Measurements from ENCODE around the gene RBCK1.
"Not testable (repeated sequence)": the region's sequence is repeated elsewhere in the genome, so short reads cannot be mapped to it uniquely, and the experiment has no call there.

Gene RBCK1

DNA sequence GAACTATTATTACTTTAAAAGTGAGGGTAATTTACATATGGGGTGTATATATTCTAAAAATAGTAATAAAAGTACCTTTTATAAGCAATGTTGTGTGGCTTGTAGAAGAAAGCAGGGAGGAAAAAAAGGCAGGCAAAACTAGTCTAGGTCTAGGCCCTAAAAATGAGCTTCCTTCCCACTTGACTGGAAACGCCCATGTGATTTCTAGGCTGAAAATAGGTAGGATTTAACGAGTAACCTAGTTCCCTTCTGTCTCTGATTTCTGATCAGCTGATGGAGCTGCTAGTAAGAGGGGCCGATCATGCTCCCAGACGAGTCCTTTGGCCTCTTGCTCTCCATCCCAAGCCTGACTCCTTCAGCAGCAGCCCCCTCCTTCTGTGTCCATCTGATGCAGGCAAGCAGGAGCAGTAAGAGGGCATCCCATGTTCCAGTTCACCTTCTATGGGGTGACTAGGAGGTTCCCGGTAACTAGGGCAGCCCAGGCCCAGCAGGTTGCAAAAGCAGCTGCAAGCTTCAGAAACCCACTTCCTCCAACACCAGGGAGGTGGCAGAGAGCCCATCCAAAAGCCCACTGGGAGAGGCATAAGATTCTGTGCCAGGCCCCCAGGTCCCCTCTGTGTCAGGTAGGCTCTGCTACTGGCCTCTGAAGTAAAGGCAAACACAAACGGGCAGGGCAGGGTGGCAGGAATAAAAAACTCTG is 29.8 kb downstream of the RBCK1 start:
- DNase-seq: no peak
- ATAC-seq: no peak

GRCh38 chr20:438571-439469 is 30.7 kb downstream of the RBCK1 start:
- ATAC-seq: peak; percentile 66

DNA sequence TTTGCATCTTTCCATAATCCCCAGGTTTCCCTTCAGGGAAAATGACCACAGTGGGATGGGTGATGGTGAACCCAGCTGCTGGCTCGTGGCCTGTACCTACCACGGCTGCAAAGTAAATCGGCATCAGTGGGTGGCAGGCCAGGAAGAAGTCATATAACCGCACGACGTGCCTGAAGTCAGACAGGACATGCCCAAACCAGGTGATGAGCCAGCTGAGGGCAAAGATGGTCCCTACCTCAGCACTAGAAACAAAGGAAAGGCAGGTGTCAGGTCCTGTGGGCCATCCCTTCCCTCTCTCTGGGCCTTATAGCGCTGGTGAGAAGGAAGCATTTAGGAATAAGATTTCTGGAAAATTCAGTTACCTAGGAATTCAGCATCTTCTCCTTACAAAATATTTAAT is 32.0 kb downstream of the RBCK1 start:
- ATAC-seq: no peak
- DNase-seq: no peak

More at GRCh38 chr20:438571-439469, 30.7 kb downstream of the RBCK1 start:
- peak; percentile 67 for DNase-seq

DNA sequence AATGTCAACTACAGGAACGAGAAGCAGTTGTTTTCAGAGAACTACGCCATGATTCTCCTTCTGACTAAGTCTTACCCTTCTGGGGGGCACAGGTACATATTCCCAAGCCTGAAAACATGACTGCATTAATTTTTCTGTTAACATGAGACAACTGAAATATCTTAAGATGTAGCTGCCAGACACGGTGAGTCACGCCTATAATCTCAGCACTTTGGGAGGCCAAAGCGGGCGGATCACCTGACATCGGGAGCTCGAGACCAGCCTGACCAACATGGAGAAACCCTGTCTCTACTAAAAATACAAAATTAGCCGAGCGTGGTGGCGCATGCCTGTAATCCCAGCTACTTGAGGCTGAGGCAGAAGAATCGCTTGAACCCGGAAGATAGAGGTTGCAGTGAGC is 32.5 kb downstream of the RBCK1 start:
- DNase-seq (no peak), ATAC-seq (no peak)

GRCh38 chr20:443223-443775 is 35.2 kb downstream of the RBCK1 start:
- ATAC-seq (no peak), DNase-seq (no peak)

- DNase-seq: no peak
- no peak for ATAC-seq
These were observed 36.0 kb downstream of the RBCK1 start for GRCh38 chr20:444117-444516.

GRCh38 chr20:444862-445426 is 36.8 kb downstream of the RBCK1 start:
- no peak for DNase-seq
- no peak for ATAC-seq

DNA sequence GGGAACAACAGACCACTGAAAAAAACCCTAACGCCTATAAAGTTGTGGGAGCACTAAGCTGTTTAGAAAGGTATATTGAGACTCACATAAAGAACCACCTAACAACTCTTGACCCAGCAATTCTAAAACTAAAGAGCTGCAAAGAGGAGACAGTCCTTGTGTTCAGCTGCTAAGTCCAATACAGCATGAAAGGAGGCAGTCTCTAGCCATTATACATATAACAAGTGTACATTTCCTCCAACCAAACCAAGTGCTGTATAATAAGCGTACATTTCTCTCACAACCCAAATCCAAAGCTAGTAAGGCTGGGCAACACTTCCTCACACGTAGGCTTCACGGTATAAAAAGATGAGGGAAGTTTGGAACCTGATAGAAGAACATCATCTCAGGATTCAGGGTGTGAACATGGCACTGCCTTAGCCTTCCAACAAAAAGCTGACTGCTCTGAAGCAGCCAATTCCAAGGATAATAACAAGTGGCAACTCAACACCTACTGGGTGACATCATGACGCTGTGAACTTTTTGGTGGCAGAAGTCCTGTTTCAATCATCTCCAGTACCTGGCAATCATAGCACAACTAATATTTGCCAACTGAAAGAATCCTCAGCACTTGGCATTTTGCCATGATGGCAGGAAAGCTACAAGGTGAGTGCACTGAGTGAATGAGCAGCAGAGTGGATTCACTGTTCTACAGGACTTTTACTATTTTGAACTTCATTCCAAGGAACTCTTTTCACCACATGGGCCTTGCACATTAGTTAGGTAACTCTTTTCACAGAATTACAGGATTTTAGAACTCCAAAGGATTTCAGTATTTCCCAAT is 37.6 kb downstream of the RBCK1 start:
- ATAC-seq (no peak), DNase-seq (no peak)

DNA sequence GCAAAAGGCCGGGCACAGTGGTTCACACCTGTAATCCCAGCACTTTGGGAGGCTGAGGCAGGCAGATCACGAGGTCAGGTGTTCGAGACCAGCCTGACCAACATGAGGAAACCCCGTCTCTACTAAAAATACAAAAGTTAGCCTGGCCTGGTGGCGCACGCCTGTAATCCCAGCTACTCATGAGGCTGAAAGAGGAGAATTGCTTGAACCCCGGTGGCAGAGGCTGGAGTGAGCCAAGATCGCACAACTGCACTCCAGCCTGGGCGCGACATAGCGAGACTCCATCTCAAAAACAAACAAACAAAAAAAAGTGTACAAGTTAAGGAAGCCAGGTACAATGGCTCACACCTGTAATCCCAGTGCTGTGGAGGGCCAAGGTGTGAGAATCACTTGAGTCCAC is 43.9 kb downstream of the RBCK1 start:
- DNase-seq, ATAC-seq: not testable (repeated sequence)

GRCh38 chr20:454951-455350 is 46.9 kb downstream of the RBCK1 start:
- DNase-seq (no peak), ATAC-seq (no peak)

GRCh38 chr20:458776-459175 is 50.7 kb downstream of the RBCK1 start:
- no peak for DNase-seq
- no peak for ATAC-seq

GRCh38 chr20:460180-460579 is 52.1 kb downstream of the RBCK1 start:
- DNase-seq (no peak), ATAC-seq (no peak)

DNA sequence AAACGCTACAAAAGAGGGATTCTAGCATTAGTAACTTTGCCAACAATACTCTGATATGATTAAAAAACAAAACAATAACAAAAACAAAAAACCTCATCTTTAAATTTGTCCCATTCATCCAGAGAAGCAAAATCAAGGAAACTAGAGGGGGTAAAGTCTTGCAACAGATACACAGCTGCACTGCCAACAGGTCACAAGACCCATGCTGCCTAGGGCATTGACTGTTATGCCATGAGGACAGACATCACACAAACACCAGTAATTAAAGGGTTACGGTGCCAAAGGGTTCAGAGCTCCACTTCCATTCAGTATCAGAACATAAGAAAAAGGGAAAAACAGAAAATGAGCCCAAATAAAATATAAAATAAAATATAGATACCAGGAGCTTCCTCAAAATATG is 52.6 kb downstream of the RBCK1 start:
- no peak for ATAC-seq
- DNase-seq: no peak

DNA sequence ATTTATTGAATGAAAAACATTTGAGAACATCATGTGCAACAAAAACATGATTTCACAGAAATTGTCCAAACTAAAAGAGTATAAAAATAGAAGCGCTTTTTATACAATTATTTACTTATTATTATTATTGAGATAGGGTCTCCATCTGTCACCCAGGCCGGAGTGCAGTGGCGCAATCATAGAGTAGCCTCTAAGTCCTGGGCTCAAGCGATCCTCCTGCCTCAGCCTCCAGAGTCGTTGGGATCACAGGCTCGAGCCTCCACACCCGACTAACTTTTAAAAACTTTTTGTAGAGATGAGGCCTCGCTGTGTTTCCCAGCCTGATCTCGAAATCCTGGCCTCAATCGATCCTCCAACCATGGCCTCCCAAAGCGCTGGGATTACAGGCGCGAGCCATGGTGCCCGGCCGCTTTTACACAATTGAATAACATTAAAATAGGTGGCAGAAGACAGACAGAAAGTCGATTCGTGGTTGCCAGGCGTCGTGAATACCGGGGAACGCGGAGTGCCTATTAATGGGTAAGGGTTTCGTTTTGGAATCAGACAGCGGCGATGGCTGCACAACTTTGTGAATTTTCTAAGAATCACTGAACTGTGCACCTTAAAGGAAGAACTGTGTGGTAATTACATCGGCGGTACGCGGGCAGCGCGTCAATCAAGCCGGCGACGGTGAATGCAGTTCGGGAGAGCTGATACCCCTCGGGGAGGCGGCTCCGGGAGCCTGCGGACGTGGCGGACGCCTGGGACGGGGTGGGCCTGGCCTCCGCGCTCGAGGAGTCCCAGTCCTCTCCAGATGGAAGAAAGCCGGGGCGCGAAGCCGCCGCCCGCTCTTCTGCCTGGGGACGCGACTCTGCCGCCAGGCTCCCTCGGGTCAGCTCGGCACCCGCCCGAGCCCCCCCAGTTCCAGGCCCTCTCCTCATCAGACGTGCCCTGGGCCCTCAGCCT is 53.4 kb downstream of the RBCK1 start:
- DNase-seq (peak; percentile 64), ATAC-seq (peak; percentile 47)

DNA sequence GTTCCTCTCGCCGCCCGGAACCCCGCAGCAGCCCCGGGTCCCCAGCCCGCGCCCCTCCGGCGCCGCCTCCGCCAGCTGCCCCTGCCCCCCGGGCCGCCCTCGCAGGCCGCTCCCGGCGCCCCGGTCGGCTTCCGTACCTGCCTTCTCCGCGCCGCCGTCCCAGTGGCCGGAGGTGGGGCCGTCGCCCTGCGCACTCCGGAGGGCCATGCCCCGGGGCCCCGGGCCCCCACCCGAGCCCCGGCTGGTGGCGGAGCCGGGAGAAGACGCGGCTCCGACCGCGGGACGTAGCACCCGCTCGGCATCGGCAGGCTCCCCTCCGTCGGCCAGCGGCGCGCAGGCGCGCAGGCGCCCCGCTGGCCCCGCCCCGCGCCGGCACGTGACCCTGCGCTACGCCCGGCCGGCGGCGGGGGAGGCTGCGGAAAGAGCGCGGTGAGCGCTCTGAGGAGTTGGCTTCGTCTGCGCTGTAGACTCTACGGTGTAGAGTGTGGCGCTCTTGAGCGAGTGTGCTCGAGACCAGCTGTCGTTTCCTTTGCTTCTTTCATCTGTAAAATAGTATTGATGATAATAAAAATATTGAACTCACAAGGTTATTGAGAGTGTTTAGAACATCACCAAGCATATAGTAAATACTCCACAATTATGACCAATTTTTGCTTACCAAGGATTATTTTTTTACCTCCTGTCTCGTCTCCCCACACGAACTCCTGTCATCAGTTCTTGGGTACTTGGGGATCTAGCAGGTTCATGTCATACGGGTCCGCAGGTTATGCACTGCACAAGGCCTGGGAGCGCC is 54.3 kb downstream of the RBCK1 start, which contains the start of gene TBC1D20:
TSS of gene TBC1D20 (minus strand) at position 335 of the 793 bp plus-strand sequence. CDS start at position 207, 128 bp downstream.
- ATAC-seq (peak; percentile 98), DNase-seq (peak; percentile 88)

GRCh38 chr20:467755-468154 is 59.7 kb downstream of the RBCK1 start:
- DNase-seq (no peak), ATAC-seq (no peak)

DNA sequence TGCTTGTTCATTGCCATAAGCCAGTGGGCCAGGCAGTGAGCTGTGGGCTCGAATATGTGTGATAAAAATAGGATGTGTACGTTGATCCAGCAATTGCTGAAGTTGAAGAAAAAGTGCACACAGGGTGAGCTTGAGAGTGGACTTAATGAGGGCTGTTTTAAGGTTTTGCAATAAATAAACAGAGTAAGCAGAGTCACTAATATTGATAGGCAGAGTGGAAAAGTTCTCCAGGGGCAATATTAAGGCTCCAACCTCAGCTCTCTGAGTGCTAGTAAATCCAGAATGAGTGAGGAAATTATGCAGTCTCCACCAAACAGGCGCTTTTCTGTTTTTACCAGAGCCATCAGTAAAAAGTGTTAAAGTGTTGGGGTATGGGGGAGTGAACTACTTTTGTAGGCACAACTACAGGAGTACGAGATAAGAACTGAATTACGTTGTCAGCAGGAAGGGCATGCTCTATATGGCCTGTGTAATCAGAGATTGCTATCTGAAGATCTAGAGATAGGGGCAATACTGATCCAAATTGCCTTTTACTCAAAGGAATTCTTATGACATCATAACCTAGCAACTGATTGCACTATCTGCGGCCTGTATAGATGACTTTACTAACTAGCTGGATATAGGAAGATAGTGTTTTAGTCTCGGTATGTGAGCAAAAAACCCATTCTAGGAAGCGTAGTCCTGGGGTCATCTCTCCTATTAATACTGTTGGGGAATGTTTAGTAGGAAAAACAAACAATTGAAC is 61.8 kb downstream of the RBCK1 start:
- DNase-seq (no peak), ATAC-seq (no peak)

- ATAC-seq: no peak
- DNase-seq: no peak
These were observed 64.2 kb downstream of the RBCK1 start for GRCh38 chr20:472137-472846.

Measured in stimulated activated naive CD8-positive, alpha-beta T cell treated with anti-CD3 and anti-CD28 coated beads, Interleukin-15, Interleukin-2, amounts not matched to agents 100 U/mL and 50 U/mL, for 24 hours (primary cell).